OCI-LY7 (cell line): ENCODE data around the gene PLA1A.

Experiments
- EZH2phosphoT487 ChIP-seq: fragments of 200-600 bp; sonication (generic); IDR thresholded peaks from 2 replicates; pipeline ENCODE4 v1.6.1; 2018; ENCODE audit warnings: low read depth, borderline replicate concordance, mild to moderate bottlenecking, mixed run types, antibody characterized with exemption, low read length, moderate library complexity, mixed read lengths
- TF ChIP-seq, protein P1 (sequence below): fragments of 200-600 bp; sonication (generic); conservative IDR thresholded peaks from 2 replicates; pipeline ENCODE4 v1.5.1; 2014; ENCODE audit warnings: mild to moderate bottlenecking, antibody characterized with exemption, low read length, moderate library complexity, mixed read lengths

DNA sequence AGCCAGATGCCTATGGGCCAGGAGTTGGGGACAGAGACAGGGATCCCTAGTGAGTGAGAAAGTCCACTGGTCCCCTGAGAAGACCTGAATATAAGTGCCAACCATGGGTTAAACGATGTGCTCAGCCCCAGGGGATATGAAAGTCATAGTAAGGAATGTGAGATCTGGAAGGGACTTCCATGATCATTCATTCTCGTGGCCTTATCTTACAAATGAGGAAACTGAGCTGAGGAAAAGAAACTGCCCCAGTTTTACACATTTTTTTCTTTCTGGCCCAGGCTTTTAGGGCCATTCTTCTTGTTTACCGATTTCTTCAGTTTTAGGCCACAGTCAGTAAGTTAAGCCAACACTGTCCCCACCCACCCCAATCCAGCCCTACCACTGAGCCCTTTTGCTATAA lies 49.3 kb upstream of the PLA1A start:
- TF ChIP-seq, protein P1, sequence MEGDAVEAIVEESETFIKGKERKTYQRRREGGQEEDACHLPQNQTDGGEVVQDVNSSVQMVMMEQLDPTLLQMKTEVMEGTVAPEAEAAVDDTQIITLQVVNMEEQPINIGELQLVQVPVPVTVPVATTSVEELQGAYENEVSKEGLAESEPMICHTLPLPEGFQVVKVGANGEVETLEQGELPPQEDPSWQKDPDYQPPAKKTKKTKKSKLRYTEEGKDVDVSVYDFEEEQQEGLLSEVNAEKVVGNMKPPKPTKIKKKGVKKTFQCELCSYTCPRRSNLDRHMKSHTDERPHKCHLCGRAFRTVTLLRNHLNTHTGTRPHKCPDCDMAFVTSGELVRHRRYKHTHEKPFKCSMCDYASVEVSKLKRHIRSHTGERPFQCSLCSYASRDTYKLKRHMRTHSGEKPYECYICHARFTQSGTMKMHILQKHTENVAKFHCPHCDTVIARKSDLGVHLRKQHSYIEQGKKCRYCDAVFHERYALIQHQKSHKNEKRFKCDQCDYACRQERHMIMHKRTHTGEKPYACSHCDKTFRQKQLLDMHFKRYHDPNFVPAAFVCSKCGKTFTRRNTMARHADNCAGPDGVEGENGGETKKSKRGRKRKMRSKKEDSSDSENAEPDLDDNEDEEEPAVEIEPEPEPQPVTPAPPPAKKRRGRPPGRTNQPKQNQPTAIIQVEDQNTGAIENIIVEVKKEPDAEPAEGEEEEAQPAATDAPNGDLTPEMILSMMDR: no peak
- TF ChIP-seq EZH2phosphoT487: no peak
